Stimulated activated CD4-positive, alpha-beta T cell treated with anti-CD3 and anti-CD28 coated beads, Interleukin-4, amount 100 ng/mL, for 24 hours (primary cell): Measurements from ENCODE around the gene TTBK2.

ENCODE experiments used
- DNase-seq: peaks from one replicate; pipeline ENCODE4 v3.0.0-alpha.2; 2020

TTBK2 gene

GRCh38 chr15:42750306-42750705, 170.3 kb downstream of the TTBK2 start:
- DNase-seq: no peak

- no peak for DNase-seq
These were observed 171.3 kb downstream of the TTBK2 start for GRCh38 chr15:42749266-42749665.

- DNase-seq: no peak
These were observed 176.4 kb downstream of the TTBK2 start for GRCh38 chr15:42744195-42744594.

GRCh38 chr15:42742149-42742548, 178.4 kb downstream of the TTBK2 start:
- no peak for DNase-seq

GRCh38 chr15:42741710-42742109, 178.9 kb downstream of the TTBK2 start:
- no peak for DNase-seq

- DNase-seq: no peak
These were observed 182.8 kb downstream of the TTBK2 start for GRCh38 chr15:42737529-42738328.

GRCh38 chr15:42736793-42737528, 183.6 kb downstream of the TTBK2 start, which contains the start of gene CDAN1:
Gene CDAN1 (minus strand): TSS chr15:42737128. CDS start chr15:42737102, 26 bp downstream.
- DNase-seq: peak; percentile 92

- peak; percentile 13 for DNase-seq
These were observed 184.3 kb downstream of the TTBK2 start for GRCh38 chr15:42736178-42736792.

GRCh38 chr15:42735382-42736165, 185.0 kb downstream of the TTBK2 start:
- no peak for DNase-seq

GRCh38 chr15:42734076-42734672, 186.4 kb downstream of the TTBK2 start:
- DNase-seq: no peak

- DNase-seq: no peak
These were observed 187.6 kb downstream of the TTBK2 start for GRCh38 chr15:42733027-42733426.

GRCh38 chr15:42732095-42732827, 188.3 kb downstream of the TTBK2 start:
- no peak for DNase-seq

- DNase-seq: no peak
These were observed 189.1 kb downstream of the TTBK2 start for GRCh38 chr15:42731461-42731860.

GRCh38 chr15:42730536-42730935, 190.0 kb downstream of the TTBK2 start:
- no peak for DNase-seq

GRCh38 chr15:42730135-42730534, 190.4 kb downstream of the TTBK2 start:
- no peak for DNase-seq

- no peak for DNase-seq
These were observed 191.2 kb downstream of the TTBK2 start for GRCh38 chr15:42729409-42729808.

GRCh38 chr15:42728972-42729371, 191.6 kb downstream of the TTBK2 start:
- no peak for DNase-seq

GRCh38 chr15:42728560-42728959, 192.0 kb downstream of the TTBK2 start:
- DNase-seq: no peak

- DNase-seq: no peak
These were observed 192.7 kb downstream of the TTBK2 start for GRCh38 chr15:42727750-42728381.

- no peak for DNase-seq
These were observed 194.5 kb downstream of the TTBK2 start for GRCh38 chr15:42726114-42726513.

GRCh38 chr15:42725331-42725903, 195.2 kb downstream of the TTBK2 start:
- DNase-seq: no peak
